ENCODE data around the gene CD247.

Gene CD247

GRCh38 chr1:167434306-167434705, 84.0 kb downstream of the CD247 start:
- DNase-seq: no peak

- DNase-seq: no peak
Observed at GRCh38 chr1:167433884-167434283, 84.4 kb downstream of the CD247 start.

GRCh38 chr1:167432780-167433179, 85.5 kb downstream of the CD247 start:
- DNase-seq: no peak

GRCh38 chr1:167431909-167432650, 86.2 kb downstream of the CD247 start:
- DNase-seq: no peak

GRCh38 chr1:167431261-167431908, 86.9 kb downstream of the CD247 start:
- no peak for DNase-seq

- DNase-seq: no peak
Observed at GRCh38 chr1:167430849-167431242, 87.5 kb downstream of the CD247 start.

- no peak for DNase-seq
Observed at GRCh38 chr1:167430134-167430848, 88.0 kb downstream of the CD247 start.

GRCh38 chr1:167429612-167430011, 88.7 kb downstream of the CD247 start:
- DNase-seq: no peak

- DNase-seq: peak; percentile 36 to 40
Observed at GRCh38 chr1:167428395-167428794, 89.9 kb downstream of the CD247 start.

GRCh38 chr1:167427848-167428247, 90.5 kb downstream of the CD247 start:
- DNase-seq: no peak

GRCh38 chr1:167426716-167427115, 91.6 kb downstream of the CD247 start:
- no peak for DNase-seq

- DNase-seq: no peak
Observed at GRCh38 chr1:167425482-167425881, 92.8 kb downstream of the CD247 start.

- no peak for DNase-seq
Observed at GRCh38 chr1:167423684-167424619, 94.4 kb downstream of the CD247 start.

- DNase-seq: no peak
Observed at GRCh38 chr1:167420510-167420909, 97.8 kb downstream of the CD247 start.

GRCh38 chr1:167419245-167419644, 99.1 kb downstream of the CD247 start:
- DNase-seq: no peak

GRCh38 chr1:167418391-167418790, 99.9 kb downstream of the CD247 start:
- DNase-seq: no peak

- DNase-seq: no peak
Observed at GRCh38 chr1:167416506-167416905, 101.8 kb downstream of the CD247 start.

- no peak for DNase-seq
Observed at GRCh38 chr1:167413328-167413727, 105.0 kb downstream of the CD247 start.

GRCh38 chr1:167412920-167413319, 105.4 kb downstream of the CD247 start:
- no peak for DNase-seq

- no peak for DNase-seq
Observed at GRCh38 chr1:167412072-167412471, 106.3 kb downstream of the CD247 start.

- DNase-seq: no peak
Observed at GRCh38 chr1:167409183-167409582, 109.1 kb downstream of the CD247 start.

GRCh38 chr1:167408355-167408754, 110.0 kb downstream of the CD247 start:
- DNase-seq: no peak

GRCh38 chr1:167404908-167405307, 113.4 kb downstream of the CD247 start:
- DNase-seq: no peak

Data from CD4-positive, alpha-beta T cell treated with Interleukin-4 for 1 hour (primary cell).